Tibial artery (tissue), 4 donors: ENCODE results near the gene NUAK1.

Experiments
- DNase-seq, 2 donors: peaks; one replicate each; pipeline ENCODE4 v3.0.0-alpha.2; 2019
- H3K27ac ChIP-seq, 2 donors: fragments of 200-600 bp; sonication (generic) in 1 of 2; 1 replicate in 1 of 2; 2 replicates in 1 of 2; pipeline ENCODE4 v1.5.1; 2018 to 2019; ENCODE audit warnings: mild to moderate bottlenecking in 1 of 2
- H3K27me3 ChIP-seq, 2 donors: fragments of 200-600 bp; sonication (generic) in 1 of 2; one replicate each; pipeline versions ENCODE4 v1.5.1 to v1.6.0; 2016 to 2019
- H3K36me3 ChIP-seq, 3 donors: fragments of 200-600 bp; sonication (generic) in 2 of 3; one replicate each; pipeline ENCODE4 v1.5.1; 2016 to 2019; ENCODE audit warnings: mild to moderate bottlenecking in 2 of 3
- H3K4me1 ChIP-seq, 4 donors: fragments of 200-600 bp; sonication (generic) in 2 of 4; 1 replicate in 3 of 4; 2 replicates in 1 of 4; pipeline ENCODE4 v1.5.1; 2016 to 2019
- H3K4me3 ChIP-seq, 2 donors: fragments of 200-600 bp; sonication (generic) in 1 of 2; 1 replicate in 1 of 2; 2 replicates in 1 of 2; pipeline ENCODE4 v1.5.1; 2018 to 2019; ENCODE audit warnings: mild to moderate bottlenecking in 2 of 2
- H3K9me3 ChIP-seq, 3 donors: fragments of 200-600 bp; sonication (generic) in 1 of 3; one replicate each; pipeline ENCODE4 v1.5.1; 2016 to 2019
- intact Hi-C: fragments of 100-400 bp; cut with DNase I; formaldehyde crosslinking; loops from one replicate; pipeline ENCODE4 v1.15.0; 2023; ENCODE audit warnings: low total_unique reads
- TF ChIP-seq, protein P1 (sequence below), 2 experiments: fragments of 200-600 bp in 1 of 2; fragments of 450-650 bp in 1 of 2; IDR thresholded peaks; one replicate each; pipeline ENCODE4 v1.5.1; 2017 to 2019; ENCODE audit warnings: antibody characterized with exemption in 2 of 2, mild to moderate bottlenecking in 1 of 2, moderate library complexity in 1 of 2

NUAK1 gene

DNA sequence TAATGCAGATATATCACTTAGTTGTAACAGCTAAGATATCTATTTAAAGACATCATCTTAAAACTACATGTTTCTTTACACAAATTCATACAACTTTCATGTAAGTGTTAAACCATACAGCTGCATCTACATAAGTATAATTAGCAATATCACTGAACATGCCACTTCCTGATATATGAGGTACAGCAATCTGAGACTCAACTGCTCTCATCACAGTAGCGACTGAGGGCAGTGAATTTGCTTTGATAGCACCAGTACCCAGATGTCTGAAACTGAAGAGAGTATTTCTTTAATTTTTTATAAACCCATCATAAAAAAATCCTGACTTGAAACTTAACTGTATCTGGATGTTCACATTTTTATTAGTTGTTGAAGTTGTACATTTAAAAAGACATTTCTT, 34.7 kb upstream of the NUAK1 start:
- intact Hi-C loops = no loop called here
- DNase-seq = no peak
- Histone ChIP-seq H3K27ac (no peak overlapping the region), H3K4me1 (no peaks in the 10 kb centered on the region), H3K27me3 (no peaks in the 10 kb centered on the region), H3K4me3 (no peak overlapping the region), H3K36me3 (no peaks in the 10 kb centered on the region), H3K9me3 (no peaks in the 10 kb centered on the region)
- TF ChIP-seq, protein P1, sequence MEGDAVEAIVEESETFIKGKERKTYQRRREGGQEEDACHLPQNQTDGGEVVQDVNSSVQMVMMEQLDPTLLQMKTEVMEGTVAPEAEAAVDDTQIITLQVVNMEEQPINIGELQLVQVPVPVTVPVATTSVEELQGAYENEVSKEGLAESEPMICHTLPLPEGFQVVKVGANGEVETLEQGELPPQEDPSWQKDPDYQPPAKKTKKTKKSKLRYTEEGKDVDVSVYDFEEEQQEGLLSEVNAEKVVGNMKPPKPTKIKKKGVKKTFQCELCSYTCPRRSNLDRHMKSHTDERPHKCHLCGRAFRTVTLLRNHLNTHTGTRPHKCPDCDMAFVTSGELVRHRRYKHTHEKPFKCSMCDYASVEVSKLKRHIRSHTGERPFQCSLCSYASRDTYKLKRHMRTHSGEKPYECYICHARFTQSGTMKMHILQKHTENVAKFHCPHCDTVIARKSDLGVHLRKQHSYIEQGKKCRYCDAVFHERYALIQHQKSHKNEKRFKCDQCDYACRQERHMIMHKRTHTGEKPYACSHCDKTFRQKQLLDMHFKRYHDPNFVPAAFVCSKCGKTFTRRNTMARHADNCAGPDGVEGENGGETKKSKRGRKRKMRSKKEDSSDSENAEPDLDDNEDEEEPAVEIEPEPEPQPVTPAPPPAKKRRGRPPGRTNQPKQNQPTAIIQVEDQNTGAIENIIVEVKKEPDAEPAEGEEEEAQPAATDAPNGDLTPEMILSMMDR (IDR thresholded peaks at IDR 0.05) = no peak

DNA sequence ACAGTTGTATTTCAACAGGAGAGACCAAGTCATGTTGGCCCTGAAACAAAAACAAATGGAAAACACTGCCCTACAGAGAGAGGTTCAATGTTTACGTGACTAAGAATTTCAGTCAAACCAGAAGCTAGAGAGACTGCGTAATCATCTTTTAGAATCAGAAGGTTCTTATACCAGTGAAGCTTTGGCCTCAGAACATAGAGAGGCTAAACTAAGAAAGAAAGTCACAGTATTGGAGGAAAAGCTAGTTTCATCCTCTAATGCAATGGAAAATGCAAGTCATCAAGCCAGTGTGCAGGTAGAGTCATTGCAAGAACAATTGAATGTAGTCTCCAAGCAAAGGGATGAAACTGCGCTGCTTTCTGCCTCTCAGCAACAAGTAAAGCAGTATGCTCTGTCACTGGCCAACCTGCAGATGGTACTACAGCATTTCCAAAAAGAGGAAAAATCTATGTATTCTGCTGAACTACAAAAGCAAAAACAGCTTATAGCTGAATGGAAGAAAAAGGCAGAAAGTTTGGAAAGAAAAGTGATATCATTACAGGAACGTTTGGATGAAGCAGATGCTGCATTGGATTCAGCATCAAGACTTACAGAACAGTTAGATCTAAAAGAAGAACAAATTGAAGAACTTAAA, 32.5 kb upstream of the NUAK1 start:
- Histone ChIP-seq H3K4me3 (no peak overlapping the region), H3K36me3 (no peaks in the 10 kb centered on the region), H3K9me3 (no peaks in the 10 kb centered on the region), H3K4me1 (no peaks in the 10 kb centered on the region), H3K27me3 (no peaks in the 10 kb centered on the region), H3K27ac (no peak overlapping the region)
- intact Hi-C loops = no loop called here
- TF ChIP-seq, protein P1 (IDR thresholded peaks at IDR 0.05) = no peak
- no peak for DNase-seq

DNA sequence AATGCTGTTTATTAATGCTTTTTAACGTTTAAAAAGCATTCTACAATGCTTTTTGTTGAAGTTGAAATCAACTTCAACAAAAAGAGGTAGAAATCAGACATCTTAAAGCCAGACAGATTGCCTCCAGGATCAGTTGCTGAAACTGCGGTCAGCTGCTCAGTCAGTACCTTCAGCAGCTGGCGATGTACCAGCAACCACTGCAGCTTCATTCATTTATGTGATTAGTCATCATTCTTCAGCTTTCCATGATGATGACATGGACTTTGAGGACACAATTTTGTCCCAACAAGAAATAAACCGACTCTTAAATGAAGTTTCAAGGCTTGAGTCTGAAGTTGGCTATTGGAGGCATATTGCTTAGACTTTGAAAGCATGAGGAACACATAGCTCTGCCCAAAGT, 31.5 kb upstream of the NUAK1 start:
- H3K27me3 ChIP-seq = no peaks in the 10 kb centered on the region
- no peaks in the 10 kb centered on the region for H3K4me1 ChIP-seq
- TF ChIP-seq, protein P1 (IDR thresholded peaks at IDR 0.05) = no peak
- H3K9me3 ChIP-seq = no peaks in the 10 kb centered on the region
- intact Hi-C loops = no loop called here
- no peak for DNase-seq
- H3K4me3 ChIP-seq = no peak overlapping the region
- H3K36me3 ChIP-seq = no peaks in the 10 kb centered on the region
- H3K27ac ChIP-seq = no peak overlapping the region

DNA sequence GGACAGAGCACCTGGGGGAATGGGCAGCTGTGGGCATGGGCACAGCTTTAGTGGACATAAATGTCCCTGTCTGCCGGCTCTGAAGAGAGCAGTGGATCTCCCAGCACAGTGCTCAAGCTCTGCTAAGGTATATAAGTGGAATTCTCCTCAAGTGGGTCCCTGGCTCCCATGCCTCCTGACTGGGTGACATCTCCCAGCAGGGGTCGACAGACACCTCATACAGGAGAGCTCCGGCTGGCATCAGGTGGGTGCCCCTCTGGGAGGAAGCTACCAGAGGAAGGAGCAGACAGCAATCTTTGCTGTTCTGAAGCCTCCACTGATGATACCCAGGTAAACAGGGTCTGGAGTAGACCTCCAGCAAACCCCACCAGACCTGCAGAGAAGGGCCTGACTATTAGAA, 25.0 kb upstream of the NUAK1 start:
- DNase-seq = no peak
- intact Hi-C loops = no loop called here
- peaks cover 0 to 4% of the 10 kb centered on the region in 2 donors for H3K27me3 ChIP-seq
- H3K36me3 ChIP-seq = no peaks in the 10 kb centered on the region
- no peak overlapping the region for H3K4me3 ChIP-seq
- no peak overlapping the region for H3K27ac ChIP-seq
- H3K9me3 ChIP-seq = no peaks in the 10 kb centered on the region
- H3K4me1 ChIP-seq = no peaks in the 10 kb centered on the region
- TF ChIP-seq, protein P1 (IDR thresholded peaks at IDR 0.05) = no peak

DNA sequence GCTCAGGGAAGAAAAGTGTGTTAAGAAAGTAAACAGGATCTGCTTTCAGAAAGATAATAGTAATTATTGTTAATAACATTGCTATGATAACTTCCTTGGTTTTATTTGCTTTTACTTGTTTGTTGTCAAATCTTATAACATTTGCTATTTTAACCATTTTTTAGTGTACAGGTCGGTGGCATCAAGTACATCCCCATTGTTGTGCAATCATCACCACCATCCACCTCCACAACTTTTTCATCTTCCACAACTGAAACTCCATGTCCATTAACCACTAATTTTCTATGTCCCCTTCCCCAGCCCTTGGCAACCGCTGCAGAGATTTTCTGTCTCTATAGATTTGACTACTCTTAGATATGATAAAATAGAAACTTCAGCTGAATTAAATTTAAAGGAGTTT, 22.7 kb upstream of the NUAK1 start:
- TF ChIP-seq, protein P1 (IDR thresholded peaks at IDR 0.05) = no peak
- intact Hi-C loops = no loop called here
- H3K36me3 ChIP-seq = no peaks in the 10 kb centered on the region

DNA sequence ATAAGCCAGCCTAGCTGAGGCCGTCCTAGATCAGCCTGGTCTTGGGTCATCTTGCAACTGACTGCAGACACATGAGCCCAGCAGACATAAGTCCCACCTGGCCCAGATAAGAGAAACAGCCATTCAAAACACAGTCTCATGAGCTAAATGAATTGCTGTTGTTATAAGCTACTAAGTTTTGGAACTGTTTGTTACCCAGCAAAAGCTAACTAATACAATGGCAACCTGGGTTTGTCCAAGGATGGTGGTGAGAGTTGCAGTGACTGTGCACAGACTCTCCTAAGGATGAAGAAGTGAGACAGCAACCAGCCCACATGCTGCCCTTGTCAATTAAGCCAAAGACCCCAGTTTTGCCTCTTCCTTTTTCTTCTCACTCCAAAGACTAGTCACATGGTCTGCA, 22.2 kb upstream of the NUAK1 start:
- intact Hi-C loops = no loop called here
- H3K4me1 ChIP-seq = no peaks in the 10 kb centered on the region
- H3K27ac ChIP-seq = no peak overlapping the region
- H3K36me3 ChIP-seq = no peaks in the 10 kb centered on the region
- H3K4me3 ChIP-seq = no peak overlapping the region
- H3K9me3 ChIP-seq = no peaks in the 10 kb centered on the region
- peaks cover 0 to 4% of the 10 kb centered on the region in 2 donors for H3K27me3 ChIP-seq
- TF ChIP-seq, protein P1 (IDR thresholded peaks at IDR 0.05) = no peak
- no peak for DNase-seq

More for the DNA sequence above, 22.7 kb upstream of the NUAK1 start:
- no peaks in the 10 kb centered on the region for H3K9me3 ChIP-seq
- DNase-seq = no peak
- H3K4me3 ChIP-seq = no peak overlapping the region
- H3K27me3 ChIP-seq = peaks cover 0 to 4% of the 10 kb centered on the region in 2 donors
- H3K4me1 ChIP-seq = no peaks in the 10 kb centered on the region
- H3K27ac ChIP-seq = no peak overlapping the region
